ENCODE data around the gene PUSL1.

- TF ChIP-seq, protein P1, sequence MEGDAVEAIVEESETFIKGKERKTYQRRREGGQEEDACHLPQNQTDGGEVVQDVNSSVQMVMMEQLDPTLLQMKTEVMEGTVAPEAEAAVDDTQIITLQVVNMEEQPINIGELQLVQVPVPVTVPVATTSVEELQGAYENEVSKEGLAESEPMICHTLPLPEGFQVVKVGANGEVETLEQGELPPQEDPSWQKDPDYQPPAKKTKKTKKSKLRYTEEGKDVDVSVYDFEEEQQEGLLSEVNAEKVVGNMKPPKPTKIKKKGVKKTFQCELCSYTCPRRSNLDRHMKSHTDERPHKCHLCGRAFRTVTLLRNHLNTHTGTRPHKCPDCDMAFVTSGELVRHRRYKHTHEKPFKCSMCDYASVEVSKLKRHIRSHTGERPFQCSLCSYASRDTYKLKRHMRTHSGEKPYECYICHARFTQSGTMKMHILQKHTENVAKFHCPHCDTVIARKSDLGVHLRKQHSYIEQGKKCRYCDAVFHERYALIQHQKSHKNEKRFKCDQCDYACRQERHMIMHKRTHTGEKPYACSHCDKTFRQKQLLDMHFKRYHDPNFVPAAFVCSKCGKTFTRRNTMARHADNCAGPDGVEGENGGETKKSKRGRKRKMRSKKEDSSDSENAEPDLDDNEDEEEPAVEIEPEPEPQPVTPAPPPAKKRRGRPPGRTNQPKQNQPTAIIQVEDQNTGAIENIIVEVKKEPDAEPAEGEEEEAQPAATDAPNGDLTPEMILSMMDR (conservative IDR thresholded peaks at IDR 0.05; ENCODE audit: low read length) = no peak
- no peak for TF ChIP-seq EZH2phosphoT487 (IDR thresholded peaks at IDR 0.05; ENCODE audit: borderline replicate concordance, low read depth, low read length)
Measured at GRCh38 chr1:1333551-1334241, 25.3 kb downstream of the PUSL1 start.
